ENCODE results near the gene VPS13D.
A peak's percentile ranks its signal among the peaks of the same experiment; 100 is the strongest.

The VPS13D gene

GRCh38 chr1:12542616-12543592, 313.1 kb downstream of the VPS13D start:
- DNase-seq = no peak

GRCh38 chr1:12543740-12544154, 313.9 kb downstream of the VPS13D start:
- no peak for DNase-seq

DNA sequence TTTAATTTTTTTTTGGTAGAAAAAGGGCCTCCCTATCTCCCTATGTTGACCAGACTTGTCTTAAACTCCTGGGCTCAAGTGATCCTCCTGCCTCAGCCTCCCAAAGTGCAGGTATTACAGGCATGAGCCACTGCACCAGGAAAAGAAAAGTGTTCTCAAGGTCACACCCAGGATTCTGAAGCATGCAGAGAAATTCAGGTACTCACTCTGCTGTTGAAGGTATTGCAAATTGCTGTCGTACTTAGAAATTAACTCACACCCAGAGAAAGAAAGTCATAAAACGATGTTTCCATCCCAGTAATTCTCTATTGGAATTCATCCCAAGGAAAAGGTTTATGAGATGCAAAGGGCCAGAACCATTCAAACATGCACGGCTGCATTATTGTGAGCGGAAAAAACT, 314.5 kb downstream of the VPS13D start:
- no peak for DNase-seq

- no peak for DNase-seq
These were observed 315.2 kb downstream of the VPS13D start for GRCh38 chr1:12544992-12545391.

GRCh38 chr1:12546771-12547585, 317.1 kb downstream of the VPS13D start:
- DNase-seq = no peak

GRCh38 chr1:12547586-12548225, 317.9 kb downstream of the VPS13D start:
- DNase-seq = no peak

GRCh38 chr1:12548279-12548972, 318.6 kb downstream of the VPS13D start:
- no peak for DNase-seq

DNA sequence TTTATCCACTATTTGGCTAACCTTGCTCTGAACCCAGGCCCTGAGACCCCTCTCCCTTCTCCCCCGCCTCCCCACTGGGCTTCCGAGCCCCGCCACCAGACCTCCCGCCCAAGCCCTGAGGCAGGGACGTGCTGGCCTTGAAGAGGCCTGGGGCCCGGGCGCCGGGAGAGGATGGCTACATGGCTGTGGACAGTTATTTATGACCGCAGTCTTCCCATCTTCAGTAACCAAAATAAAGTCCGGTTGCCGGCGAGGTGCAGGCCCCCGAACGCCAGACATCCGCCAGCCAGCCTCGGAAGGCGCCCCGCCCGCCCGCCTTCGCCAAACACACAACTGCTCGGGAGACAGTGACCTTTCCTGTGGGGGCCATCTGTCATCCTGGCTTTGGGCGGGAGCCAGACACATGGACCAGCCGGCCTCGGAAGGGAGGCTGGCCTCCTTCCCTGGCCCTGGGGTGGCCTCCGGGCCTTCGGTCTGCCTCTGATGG, 319.2 kb downstream of the VPS13D start:
- peak; percentile 69 for DNase-seq

DNA sequence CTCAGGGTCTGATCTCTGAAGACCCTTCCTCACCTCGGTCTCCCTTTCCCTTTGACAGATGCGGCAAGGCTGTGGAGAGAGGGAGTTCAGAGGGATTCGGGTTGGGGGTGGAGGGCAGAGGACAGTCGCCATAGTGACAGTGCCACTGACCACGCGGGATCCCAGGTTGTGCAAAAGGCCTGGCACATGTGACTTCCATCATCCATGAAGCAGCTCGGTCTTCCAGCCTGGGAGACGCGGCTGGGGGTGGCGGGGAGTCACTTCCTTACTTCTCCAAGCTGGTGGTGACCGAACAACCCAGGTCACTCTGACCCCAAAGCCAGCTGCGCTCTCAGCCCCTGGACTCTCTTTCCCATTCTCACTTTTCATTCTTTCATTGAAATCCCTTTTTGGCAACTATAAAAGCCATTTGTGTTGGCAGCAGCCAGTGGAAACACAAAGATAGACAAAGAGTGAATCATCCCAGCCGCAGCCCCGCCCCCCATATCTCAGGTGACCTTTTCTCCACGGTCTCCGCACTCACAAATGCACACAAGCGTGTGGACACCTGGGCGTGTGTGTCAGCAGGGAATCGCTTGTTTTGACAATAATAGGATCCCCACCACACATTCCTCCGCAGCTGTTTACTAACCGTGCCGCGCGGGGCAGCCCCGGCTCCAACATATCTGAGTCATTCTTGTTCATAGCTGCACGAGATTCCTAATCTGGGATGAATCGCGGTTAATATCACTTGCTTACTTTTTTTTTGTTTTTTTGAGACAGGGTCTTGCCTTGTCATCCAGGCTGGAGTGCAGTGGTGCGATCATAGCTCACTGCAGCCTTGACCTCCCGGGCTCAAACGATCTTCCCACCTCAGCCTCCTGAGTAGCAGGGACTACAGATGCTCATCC, 319.9 kb downstream of the VPS13D start:
- DNase-seq = peak; percentile 78

DNA sequence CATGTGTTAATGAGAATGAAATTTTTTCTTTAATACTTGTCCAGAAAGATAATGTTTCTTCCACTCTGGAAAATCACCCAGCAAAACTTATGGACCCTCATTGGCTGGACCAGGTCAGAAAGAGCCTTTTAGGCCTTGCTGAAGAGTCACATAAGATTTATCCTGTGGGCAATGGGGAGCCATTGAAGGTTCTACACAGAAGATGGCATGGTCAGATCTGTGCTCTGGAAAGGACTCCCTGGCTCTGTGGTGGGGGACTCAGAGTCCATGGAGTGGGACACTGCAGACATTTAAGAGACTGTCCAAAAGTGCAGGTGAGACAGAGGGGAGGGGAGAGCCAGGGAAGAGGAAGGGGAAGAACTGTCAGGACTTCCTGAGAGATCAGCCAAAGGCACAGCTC, 321.8 kb downstream of the VPS13D start:
- no peak for DNase-seq

- no peak for DNase-seq
These were observed 322.5 kb downstream of the VPS13D start for GRCh38 chr1:12552111-12552888.

GRCh38 chr1:12552951-12553921, 323.4 kb downstream of the VPS13D start:
- DNase-seq = no peak

DNA sequence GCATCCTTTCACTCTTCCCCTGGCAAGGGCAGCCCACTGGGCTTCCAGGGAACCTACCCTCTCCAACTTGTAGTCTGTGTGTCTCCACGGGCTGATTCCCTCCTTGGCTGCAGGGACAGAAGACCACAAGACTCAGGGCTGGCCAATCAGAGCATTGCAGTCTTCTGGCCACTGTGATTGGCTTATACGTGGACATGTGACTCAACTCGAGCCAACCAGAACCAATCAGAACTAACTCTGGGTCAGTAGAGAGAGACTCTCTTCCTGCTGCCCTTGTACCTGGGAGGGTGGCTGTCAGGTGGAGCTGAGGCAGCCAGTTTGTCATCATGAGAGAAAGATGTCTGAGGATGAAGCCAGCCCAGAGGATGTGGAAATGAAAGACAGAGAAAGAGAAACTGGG, 324.1 kb downstream of the VPS13D start:
- DNase-seq = no peak

DNA sequence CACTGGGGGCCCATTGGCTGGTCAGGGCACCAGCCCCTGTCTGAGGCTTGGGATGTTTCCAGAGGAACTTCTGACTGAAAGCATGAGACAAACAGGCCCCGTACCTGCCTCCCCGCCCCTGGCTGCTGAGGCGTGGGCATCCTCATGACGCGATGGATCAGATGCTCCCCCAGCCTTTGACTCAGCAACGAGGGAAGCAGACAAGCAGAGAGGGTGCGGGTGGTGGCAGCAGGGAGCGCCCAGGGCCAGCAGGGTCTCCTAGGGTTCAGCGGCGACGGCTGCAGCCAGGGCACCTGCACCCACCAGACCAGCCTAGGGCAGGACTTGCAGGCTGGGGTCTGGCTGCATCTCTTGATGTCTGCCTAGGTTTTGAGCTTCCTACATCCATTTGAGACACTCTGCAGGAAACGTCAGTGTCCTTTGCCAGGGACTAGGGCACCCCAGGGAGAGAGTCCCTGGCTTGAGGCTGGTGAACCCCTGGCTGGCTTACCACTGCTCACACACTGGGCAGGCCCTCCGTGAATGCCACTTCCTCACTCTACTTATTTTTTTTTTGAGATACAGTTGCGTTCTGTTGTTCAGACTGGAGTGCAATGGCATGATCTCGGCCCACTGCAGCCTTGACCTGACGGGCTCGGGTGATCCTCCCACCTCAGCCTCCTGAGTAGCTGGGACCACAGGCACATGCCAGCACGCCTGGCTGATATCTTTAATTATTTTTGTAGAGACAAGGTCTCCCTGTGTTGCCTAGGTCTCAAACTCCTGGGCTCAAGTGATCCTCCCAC, 324.9 kb downstream of the VPS13D start:
- no peak for DNase-seq

DNA sequence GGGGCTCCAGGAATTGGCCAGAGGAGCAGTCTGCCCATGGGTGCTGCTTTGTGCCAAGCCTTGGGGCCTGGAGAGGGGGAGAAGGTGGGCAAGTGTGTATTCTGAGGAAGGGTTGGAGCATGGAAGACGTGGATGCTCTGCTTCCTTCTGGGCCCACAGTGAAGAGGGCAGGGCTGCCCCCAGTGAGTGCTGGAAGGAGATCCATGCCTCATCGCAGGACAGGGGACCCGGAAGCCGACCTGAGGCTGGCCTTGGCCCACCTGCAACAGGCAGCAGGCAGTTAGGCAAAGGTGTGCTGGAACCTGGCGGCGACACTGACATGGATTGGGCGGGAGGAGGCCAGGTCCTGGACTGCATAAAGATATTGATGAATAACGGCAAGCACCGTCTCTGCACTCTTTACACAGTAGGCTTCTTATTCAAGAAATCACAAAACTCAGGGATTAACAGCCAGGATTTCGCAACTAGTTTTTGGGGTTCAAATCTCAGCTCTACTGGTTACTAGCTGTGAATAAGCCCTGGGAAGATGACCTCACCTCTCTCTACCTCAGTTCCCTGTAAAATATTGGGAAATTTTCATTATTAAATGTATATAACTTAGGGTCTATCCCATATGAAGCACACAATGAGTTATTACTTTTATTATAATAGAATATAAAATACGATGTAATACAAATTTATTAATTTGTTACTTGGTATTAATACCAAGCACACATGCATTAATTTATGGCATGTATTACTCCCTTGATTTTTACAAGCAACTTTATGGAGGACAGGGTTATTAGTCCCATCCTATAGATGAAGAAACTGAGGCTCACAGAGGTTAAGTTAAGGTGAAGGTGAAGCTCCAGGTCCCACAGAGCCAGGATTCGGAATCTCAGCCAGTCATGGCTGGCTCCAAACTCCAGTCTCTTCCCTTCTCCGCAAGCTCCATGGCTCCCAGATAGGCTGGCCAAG, 325.9 kb downstream of the VPS13D start:
- no peak for DNase-seq

DNA sequence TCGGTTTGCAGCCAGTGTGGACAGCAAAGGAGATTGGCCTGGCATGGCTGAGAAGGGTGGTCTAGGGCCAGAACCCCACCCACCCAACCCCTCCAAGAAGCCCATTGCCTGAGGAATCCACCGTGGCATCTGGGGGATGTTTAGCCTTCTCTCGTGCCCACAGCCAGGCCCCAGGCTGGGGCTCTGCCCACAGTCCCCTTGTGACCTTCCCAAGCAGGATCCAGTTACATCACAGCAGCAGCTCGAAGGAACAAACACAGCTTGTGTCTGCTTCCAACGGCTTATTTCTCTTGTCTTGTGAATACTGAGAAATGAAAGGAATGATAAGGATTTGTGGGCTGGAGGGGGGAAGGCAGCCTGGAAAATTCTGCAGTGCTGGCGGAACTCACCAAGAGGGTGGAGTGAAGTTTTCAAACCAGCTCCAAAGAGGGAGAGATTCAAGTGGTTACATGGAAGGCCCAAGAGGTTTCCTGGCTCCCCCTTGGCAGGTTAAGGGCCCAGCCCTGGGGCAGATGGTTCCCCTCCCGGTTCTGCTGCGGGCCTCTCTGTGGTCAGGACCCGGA, 326.6 kb downstream of the VPS13D start:
- DNase-seq = peak; percentile 88

Measured in left hindlimb (tissue), 1 donor.